HG02970 (cell line): ENCODE results near the gene ZFP28.

ENCODE experiments used
- ATAC-seq: cut with Tn5 transposase; IDR thresholded peaks from one replicate; pipeline ENCODE4 v1.9.1; 2021; ENCODE audit warnings: mild to moderate bottlenecking, moderate library complexity, moderate number of reproducible peaks; ENCODE audit not compliant: unreplicated experiment, low FRiP score

Gene ZFP28

DNA sequence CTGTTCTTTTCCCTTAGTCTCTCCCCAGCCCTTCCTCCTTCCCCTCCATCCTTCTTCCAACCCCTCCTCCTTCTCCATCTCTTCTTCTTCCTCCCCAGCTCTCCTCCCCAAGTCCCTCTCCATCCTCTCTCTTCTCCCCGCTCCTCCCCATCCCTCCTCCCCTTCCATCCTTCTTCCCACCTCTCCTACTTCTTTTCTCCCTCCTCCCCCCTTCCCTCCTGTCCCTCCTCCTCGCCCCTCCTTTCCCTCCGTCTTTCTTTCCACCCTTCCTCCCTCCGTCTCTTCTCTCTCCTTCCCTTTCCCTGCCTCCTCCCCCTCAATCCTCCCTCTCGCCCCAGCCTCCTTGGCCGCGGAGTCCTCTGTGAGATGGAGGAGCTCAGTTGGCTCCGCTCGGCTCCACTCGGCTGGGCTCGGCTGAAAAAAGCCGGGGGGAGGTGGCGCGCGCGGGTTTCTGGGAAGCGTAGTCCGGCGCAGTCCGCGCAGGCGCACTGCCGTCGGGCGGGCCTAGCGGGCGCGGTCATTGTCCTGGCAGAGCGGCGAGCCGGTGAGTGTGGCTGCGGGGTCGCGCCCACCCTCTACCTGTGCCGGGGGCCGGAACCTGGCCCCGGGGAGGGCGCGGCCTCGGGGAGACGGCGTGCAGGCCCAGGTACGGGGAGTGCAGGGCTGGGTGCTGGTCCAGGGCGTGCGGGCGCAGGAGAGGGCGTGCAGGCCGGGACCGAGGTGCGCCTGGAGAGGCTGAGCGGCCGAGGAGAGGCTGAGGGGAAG is 56.2 kb downstream of the ZFP28 start, which contains the start of gene ZNF71:
Gene ZNF71, plus strand, starts transcription at position 520 of the 765 bp plus-strand sequence. CDS start 6,257 bp downstream, outside the sequence.
- peak; percentile 95 for ATAC-seq

GRCh38 chr19:56595548-56595899 is 56.8 kb downstream of the ZFP28 start:
- no peak for ATAC-seq

DNA sequence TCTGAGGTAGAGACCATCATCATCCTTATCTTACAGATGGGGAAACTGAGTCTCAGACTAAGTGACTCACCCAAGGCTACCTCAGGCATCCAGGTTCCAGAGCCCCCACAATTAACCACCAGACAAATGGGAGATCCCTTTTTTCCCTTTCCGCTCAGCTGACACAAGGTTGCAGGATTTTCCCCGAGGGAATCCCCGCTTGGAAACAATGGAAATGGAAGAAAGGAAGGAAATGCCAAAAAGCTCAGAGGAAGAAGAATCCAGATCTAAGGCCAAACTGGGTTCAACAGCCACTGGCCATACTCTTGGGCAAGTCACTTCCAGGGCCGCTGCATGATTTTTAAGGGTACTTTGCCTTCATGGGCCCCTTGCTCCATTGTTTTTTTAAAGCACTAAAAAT is 57.9 kb downstream of the ZFP28 start:
- no peak for ATAC-seq

- no peak for ATAC-seq
Observed at GRCh38 chr19:56597696-56598095, 58.9 kb downstream of the ZFP28 start.

DNA sequence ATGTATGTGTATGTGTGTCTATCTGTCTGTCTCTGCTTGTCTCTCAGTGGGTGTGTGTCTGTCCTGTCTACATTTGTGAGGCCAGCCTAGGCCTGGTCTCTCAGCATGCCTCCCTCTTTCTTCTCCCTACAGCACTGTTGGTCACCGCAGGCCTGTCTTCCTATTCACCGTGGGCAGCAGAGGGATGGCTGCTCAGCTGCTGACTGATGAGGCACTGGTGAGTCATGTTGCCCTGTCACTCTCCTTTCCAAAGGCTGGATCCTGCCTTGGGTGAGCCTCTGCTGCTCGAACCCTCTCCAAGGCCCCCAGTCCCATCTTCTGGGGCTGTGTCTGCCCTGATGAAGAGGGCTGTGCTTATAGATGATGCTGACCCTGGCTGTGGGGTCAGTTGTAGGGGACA is 62.6 kb downstream of the ZFP28 start:
- no peak for ATAC-seq

DNA sequence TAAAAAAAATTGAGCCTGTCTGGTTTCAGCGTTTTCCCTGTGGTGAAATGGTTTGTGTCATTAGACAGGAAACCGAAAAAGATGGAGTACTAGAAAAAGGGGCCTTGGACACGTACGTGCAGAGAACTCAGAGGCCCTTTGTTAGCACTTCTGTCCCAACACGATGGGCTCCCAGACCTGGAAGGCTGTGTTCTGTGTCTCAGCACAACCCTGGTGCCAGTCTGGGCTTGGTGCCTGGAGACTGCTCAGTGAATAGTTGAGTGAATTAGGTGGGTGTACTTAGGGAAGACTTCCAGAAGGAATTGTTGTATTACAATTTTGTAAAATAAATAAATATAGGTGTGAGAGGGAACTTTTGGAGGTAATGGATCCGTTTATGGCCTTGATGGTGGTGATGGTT is 65.1 kb downstream of the ZFP28 start:
- no peak for ATAC-seq
